GM18873 (cell line): ENCODE results near the gene TTLL5.
"Not testable (repeated sequence)": the region's sequence is repeated elsewhere in the genome, so short reads cannot be mapped to it uniquely, and the experiment has no call there.

Experiments
- ATAC-seq: cut with Tn5 transposase; IDR thresholded peaks from one replicate; pipeline ENCODE4 v1.9.1; 2021; ENCODE audit warnings: mild to moderate bottlenecking, moderate library complexity, moderate number of reproducible peaks; ENCODE audit not compliant: unreplicated experiment, low FRiP score

The TTLL5 gene

DNA sequence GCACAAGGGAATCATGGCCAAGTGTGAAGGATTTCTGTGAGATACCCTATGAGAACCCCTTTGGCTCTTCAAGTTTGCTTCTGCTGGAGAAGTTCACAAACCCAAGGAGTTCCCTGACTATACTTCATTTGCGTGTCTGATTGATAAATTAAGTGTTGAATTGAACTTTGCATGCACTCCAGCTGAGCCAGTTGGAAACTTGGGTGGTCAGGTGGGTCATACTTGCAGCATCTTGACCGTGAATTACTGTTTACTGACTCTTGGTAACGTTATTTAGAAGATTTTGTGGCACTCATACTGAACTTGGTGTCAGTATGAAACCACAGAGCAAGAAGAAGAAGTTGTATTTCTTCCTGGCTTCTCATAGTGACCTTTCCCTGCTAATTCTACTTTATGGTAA is 243.3 kb downstream of the TTLL5 start:
- no peak for ATAC-seq

DNA sequence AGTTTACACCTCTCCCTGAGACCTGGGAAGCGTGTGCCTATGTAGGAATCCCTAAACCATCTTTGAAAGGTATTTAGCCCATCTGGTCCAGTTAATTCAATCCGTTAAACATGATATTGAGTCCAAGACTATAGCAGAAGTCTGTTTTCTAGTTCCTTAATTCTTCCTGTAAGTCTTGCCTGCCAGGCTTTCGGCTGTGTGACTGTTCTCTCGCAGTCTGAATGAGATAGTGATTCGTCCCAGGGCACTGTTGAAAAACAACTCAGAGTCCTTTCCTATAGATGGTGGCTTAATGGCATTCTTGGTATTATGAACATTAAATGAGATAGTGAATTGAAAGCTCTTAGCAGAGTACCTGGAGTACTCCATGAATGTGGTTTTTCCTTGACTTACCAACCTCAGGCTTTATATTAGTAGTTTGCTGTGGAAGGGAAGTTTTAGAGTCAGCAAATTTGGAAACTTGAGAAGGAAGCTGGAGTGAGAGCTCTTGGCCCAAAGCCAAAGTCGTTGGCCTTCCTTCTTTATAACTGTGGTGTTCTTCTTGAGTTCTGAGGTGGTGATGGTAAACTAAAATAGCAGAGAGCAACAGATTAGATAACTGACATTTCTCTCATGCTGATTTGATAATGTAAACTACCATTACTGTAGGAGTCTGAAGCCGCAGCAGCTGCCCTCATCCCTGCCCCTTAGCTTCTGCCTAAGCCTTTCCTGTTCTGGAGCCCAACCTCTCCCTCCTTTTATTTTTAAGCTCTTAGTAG is 244.3 kb downstream of the TTLL5 start:
- ATAC-seq, result no peak

GRCh38 chr14:75906228-75906627 is 245.2 kb downstream of the TTLL5 start:
- ATAC-seq, result no peak

DNA sequence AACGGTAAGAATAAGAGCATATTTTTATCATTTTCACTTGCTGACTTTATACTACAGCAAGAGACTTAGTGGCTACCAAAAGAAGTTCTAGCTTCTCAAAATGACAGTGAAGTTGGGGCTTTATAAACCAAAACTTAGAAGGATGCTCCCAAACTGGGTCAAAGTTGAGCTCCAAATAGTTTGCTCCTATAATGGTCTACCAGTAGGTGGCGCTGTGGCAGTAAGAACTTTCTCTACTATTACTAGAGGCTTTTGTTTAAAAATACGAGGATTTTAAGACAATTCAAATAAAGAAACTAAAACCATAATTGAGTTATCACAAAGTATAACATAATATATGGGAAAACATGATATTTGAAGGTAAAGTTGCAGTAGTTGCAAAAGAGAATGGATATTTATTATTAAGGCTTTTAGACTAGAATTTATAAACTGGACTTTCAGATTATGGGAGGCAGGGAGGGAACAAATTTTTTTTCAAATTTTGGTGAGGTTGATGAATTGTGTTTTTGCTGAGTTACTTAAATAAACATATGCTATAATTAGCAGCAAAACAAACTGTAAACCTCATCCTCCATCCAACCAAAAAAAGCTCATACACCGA is 245.7 kb downstream of the TTLL5 start:
- no peak for ATAC-seq

DNA sequence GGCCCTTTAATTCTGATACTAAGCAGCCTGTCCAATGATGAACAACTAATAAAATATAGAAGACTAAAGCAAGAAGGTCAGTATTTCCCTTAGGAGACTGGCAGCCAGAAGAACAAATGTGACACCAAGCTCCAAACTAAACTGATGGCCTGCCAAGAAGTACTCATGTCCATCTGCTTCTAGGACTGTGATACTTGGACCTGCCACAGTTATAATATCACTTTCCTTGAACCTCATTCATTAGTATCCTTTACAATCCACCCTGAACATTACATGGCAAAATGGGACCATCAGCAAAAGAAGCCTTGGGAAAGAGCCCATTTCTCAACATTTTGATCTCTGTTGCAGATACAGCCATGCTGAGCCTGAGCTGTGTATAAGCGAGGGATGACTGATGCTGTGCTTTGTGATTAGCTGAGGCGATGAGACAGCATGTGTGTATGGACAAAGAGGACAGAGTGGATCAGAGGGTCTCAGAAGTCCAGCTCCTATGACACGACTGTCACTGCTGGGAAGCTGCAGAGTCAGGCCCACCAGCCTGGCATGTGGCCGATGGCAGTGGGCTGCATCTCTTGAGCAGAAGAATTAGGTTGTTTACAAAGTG is 246.8 kb downstream of the TTLL5 start:
- ATAC-seq, result no peak

GRCh38 chr14:75909630-75910029 is 248.6 kb downstream of the TTLL5 start:
- no peak for ATAC-seq

DNA sequence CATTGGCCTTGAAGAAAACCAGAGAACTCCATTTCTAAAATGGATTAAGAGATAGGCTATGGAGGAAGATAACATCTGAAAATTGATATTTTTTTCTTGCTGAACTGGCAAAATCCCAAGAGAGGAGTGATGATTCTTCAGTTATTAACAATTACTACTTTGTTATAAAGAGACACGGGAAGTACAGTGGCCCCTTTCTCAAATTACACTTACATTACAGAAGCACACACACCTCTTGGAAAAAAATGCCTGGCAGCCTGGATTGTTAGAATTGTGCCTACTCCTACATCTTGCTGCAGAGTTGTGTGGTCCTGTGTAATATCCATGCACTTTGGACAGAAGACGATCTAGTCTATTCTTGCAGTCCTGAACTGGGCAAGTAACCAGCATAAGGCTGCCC is 249.0 kb downstream of the TTLL5 start:
- no peak for ATAC-seq

- ATAC-seq, result no peak
Measured at GRCh38 chr14:75911883-75912282, 250.8 kb downstream of the TTLL5 start.

DNA sequence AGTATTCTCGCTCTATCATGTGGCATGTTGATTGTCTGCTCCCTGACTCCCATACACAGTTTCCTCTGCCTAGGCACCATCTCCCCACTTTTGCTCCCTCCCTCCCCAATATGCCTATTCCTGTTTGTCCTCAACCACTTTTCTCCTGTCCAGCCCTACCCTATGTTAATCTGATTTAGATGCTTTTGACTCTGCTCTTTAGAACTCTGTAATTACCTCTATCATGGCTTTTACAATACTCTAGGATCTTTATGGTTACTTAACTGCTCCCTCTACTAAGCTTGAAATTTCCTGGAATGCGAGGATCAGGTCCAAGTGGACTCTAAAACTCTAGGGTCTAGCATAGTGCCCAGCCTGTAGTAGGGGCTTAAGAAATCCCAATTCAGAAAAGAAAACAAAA is 252.1 kb downstream of the TTLL5 start:
- ATAC-seq, result no peak

DNA sequence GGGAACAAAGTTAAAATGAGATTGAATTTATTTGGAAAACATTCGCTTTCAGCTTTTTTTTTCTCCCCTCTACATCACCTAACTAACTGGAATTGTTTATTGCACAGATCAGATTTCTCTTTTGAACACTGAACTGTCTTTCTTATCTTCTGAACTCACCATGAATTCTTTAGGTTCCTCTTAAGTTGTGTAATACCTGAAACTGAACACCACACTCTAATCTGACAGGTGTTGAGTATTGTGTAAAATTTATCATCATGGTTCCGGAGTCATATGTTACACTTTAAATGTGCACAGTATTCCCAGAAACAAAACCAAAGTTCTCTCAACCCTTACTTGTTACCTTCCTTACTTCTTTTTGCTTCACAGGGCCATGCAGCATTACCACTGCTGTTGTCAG is 254.0 kb downstream of the TTLL5 start:
- ATAC-seq, result no peak

DNA sequence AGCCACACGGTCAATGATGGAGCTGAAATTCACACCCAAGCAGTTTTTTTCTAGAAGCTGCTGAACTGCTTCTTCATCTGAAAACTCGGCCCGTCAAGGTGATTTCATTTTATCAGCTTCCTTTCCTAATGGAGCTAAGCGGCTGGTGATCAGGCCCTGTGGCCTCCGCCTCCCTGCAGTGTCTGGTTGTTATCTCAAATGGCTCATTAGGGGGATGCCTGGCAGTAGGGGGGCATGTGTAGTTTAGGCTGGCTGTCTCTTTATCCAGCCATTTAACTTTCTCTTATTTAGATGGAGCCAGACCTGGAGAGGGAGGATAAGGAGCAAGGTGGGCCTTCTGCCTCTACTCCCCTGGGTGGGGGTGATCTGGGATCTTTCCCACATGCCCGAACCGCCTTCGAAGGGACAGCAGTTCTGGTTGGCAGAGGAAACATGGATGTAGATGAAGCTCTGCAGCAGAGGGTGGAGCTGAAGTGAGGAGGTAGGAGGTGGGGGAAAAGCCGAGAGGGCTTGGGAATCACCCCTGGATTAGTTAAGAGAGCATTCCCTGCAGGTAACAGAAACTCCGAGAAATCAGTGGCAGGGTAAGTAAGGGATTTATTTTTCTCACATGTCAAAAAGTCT is 256.4 kb downstream of the TTLL5 start:
- ATAC-seq, result no peak

DNA sequence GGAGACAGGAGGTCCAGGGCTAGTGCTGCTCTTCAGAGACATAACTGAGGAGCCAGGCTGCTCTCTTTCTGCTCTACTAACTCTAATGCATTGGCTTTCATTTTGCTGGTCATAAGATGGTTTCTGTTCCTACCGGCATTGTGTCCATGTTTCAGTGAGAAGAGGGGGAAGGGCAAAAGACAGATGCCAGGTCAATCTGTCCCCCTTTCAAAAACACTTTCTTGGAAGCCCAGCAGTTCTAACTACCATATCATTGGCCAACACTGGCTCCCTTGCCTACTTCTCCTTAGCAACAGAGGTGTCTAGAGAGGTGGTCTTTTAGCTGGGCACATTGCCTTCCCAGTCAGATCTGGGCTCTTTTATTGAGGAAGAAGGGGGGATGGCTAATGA is 256.9 kb downstream of the TTLL5 start:
- ATAC-seq, result no peak

- not testable (repeated sequence) for ATAC-seq
Measured at GRCh38 chr14:75920421-75920820, 259.4 kb downstream of the TTLL5 start.

GRCh38 chr14:75925141-75925840 is 264.2 kb downstream of the TTLL5 start:
- not testable (repeated sequence) for ATAC-seq

- no peak for ATAC-seq
Measured at GRCh38 chr14:75926431-75927115, 265.5 kb downstream of the TTLL5 start.

- ATAC-seq, result no peak
Measured at GRCh38 chr14:75927564-75928087, 266.6 kb downstream of the TTLL5 start.

- ATAC-seq, result no peak
Measured at GRCh38 chr14:75928690-75929181, 267.7 kb downstream of the TTLL5 start.

DNA sequence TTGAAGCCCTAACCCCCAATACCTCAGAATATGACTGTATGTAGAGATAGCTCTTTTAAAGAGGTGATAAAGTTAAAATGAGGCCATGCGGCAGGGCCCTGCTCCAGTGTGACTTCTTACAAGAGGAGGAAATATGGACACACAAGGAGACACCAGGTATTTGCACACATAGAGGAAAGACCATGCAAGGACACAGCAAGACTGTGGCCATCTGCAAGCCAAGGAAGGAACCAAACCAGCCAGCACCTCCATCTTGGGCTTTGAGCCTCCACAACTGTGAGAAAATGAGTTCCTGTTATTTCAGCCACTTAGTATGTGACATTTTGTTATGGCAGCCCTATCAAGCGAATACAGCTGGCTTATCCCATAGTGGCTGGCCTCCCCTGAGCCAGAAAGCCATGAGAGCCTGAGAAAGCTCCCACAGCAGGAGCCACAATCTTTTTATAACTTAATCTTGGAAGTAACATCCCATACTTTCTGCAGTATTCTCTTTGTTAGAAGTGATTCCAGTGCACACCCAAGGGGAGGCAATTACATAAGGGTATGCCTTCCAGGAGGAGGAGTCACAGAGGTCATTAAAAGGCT is 272.8 kb downstream of the TTLL5 start:
- ATAC-seq, result no peak

- no peak for ATAC-seq
Measured at GRCh38 chr14:75934998-75935628, 274.1 kb downstream of the TTLL5 start.
